Measurements from ENCODE around the gene WNT4.

The WNT4 gene

GRCh38 chr1:22163137-22163536, 20.2 kb upstream of the WNT4 start:
- DNase-seq = peak; percentile 65

- no peak for DNase-seq
Observed at GRCh38 chr1:22159891-22160290, 17.0 kb upstream of the WNT4 start.

GRCh38 chr1:22158654-22159053, 15.8 kb upstream of the WNT4 start:
- DNase-seq = no peak

DNA sequence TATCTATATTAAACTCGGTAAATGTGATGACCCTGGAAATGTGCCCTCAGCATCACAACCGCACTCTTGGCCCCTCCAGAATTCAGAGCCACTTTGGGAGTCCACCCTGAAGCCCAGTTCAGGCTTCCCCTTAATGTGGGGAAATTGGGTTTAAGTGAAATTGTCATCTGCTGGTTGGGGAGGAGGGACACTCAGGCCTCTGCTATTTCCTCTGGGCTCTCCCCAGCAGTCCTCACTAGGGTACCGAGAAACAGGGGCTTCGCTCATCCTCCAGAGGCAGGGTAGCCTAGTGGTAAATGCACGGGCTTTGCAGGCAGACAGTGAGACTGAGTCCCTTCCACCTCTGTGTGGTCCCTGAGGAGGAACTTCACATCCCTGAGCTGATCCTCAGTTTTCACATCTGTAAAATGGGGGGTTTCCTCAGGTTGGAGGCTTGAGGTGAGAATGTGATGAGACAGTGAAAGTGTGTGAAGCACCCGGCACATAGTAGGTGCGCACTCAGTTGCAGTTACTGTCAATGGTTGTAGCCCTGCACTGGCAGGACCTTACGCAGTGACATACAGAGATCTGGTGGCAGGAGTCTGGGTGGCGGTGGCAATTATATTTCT, 14.6 kb upstream of the WNT4 start:
- DNase-seq = no peak

DNA sequence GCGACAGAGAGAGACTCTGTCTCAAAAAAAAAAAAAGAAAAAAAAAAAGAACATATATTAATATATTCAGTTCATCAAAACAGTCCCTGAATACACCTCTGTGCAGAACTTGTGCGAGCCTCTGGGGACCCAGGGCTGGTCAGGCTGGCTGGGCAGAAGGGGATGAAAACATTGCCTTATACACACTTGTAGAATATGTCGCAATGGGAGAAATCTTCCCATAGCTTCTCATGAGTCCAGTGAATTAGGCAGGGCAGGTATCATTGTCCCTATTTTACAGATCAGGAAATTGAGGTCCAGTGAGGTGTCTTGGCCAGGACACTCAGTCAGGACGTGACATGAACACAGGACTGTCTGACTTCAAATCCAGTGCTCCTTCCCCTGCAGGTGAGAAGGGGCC, 12.6 kb upstream of the WNT4 start:
- no peak for DNase-seq

GRCh38 chr1:22154626-22155025, 11.7 kb upstream of the WNT4 start:
- no peak for DNase-seq

DNA sequence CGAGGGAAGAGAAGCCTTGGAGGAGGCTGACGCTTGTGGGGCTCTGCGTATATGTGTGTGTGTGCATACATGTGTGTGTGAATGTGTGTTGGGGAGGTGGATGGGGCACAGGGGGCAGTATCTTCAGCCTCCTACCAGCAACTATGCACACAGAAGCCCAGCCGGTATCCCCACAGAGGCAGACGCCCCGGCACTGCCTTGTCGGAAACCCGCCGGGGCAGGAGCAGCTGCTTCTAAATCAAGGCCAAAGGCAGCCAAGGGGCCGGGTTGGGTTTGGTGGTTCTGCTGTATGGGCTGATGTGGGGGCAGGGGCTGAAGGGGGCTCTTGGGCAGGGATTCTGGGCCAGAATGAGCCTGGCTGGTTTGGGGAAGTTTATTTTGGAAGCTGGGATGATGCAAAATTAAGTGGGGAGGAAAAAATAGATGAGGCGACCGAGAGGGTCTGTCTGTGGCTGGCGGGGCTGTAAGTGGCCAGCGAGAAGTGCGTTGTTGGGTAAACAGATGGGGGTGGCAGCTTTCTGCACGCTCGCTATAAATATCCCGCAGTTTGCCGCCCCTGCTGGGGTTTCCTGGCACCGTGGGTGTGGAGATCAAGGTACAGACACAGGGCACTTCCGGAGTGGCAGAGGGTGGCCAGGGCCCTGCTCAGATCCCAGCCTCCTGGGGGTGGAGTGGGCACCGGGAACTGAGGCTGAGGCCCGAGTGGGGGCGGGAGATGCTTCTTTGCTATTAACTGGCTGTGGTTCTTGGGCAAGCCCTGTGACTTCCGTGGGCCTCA, 11.0 kb upstream of the WNT4 start:
- no peak for DNase-seq

- no peak for DNase-seq
Observed at GRCh38 chr1:22150923-22151322, 8.0 kb upstream of the WNT4 start.

- peak; percentile 52 for DNase-seq
Observed at GRCh38 chr1:22142315-22143064, 407 bp downstream of the WNT4 start.

DNA sequence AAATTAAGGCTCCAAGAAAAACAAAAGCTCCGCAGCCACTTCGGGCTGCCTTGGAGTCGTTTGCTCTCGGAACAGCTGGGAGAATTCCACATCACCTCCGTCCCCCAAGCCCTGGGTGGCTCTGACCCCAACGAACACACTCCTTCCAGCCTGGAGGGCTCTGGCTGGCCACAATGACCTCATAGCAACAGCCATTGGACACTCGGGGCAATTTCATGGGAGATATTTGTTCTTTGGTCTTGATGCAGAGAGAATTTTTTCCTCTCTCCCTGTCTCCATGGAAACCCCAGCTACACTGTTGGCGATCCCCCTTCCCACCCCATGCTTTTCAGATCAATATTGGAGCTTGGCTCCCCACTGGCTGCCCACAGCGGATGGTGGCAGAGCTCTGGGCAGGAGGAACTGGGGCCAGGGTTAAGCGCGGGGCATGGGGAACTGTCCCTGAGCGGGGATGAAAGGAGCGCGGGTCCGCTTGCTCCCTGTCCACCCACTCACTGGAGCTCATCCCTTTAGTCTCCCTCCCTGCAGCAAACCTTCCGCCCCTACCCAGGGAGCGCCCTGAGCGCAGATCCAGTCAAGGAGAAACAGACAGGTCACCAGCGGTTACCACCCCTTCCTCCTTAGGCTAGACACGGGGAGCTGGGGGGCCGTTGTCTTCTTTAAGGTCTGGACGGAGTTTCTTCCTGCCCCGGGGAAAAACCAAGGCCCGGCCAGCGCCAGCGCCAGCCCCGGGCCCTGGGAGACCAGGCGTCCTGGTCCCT, 1.2 kb downstream of the WNT4 start:
- DNase-seq = no peak

DNA sequence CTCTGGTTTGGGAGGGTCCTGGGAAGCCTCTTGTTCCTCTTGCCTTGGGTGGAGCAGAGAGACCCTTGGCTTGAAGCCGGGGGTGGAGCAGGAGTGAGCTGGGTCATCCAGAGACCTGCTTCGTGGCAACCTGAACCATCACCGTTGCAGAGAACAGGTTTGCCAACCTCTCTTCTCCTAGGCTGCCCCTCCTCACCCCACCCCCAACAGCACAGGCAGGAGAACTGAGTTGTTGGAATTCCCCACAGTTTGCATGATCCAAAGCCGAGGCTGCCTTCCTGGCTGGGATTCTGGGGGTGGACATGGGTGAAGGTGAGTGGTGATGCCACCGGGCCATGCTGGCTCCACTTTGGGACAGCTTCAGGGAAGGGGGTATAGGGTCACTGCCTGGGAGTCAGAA, 2.2 kb downstream of the WNT4 start:
- DNase-seq = no peak

- DNase-seq = no peak
Observed at GRCh38 chr1:22139817-22140216, 3.1 kb downstream of the WNT4 start.

DNA sequence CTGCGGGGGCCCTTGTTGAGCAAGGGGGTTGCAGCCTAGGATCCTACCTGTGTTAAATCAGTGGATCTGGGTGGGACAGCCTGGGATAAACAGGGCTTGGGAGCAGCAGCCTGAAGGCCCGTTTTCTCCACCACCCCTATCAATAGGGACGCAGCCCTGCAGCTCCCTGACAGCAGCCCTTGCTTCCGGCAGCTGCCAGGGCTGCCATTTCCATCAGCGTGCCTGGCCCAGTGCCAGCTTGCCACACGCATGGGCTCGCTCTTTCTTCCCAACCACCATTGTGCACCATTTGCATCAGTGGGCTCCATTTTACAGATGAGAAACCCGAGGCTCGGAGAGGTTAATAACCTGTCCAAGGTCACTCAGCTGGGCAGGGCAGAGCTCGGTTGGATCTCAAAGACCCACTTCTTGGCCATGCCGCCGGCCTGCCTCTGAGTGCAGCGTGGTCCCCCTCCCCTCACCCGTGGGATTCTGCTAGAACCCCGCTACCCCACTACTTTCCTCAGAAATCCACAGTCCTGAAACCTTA, 3.8 kb downstream of the WNT4 start:
- no peak for DNase-seq

GRCh38 chr1:22137004-22137720, 5.7 kb downstream of the WNT4 start:
- DNase-seq = no peak

DNA sequence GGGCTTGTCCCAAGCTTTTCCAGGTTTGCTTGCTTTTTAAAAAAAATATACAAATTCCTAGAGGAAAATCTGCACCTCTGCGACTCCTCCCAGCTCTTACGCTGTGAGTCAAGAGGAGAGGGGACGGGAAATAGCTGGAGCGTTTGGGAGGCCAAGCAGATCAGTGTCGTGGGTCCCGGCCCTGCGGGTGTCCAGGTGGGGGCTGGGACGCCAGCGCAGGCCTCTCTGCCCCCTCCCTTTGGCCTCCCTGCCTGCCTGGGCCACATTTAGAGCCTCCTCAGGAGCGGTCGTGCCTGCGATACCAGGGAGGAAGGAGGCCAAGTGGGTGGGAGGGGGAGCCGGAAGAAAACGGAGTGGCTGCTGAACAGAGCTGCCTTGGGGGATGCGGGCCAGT, 9.0 kb downstream of the WNT4 start:
- no peak for DNase-seq

DNA sequence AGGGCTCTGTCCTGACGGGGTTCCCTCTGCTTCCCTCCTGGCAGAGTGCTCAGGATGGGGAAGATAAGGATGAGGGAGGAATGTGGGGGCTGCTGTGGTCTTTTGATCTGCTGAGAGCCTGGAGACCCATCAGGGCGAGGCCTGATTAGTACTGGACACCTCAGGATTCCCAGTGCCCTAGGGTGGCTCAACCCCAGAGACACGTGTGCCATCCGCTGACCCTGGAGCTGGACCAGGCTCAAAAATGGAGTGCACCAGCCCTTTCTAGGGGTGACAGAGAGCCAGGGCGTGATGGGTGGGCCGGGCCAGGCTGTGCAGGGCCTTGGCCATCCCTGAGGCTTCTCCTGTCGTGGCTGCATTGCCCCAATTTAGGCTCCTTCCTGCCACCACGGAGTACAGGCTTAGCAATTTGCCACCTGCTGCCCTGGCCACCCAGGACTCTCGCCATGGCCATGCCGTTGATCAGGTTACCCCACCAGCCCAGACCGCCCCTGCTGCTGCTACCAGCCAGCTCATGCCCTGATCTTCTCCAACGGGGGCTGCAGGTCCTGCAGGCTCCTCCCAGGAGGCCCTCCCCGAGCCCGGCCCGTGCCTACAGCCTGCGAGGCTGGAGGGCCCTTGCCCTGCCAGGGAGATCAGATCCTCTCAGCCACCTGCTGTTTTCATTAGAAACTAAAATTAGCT, 9.5 kb downstream of the WNT4 start:
- no peak for DNase-seq

DNA sequence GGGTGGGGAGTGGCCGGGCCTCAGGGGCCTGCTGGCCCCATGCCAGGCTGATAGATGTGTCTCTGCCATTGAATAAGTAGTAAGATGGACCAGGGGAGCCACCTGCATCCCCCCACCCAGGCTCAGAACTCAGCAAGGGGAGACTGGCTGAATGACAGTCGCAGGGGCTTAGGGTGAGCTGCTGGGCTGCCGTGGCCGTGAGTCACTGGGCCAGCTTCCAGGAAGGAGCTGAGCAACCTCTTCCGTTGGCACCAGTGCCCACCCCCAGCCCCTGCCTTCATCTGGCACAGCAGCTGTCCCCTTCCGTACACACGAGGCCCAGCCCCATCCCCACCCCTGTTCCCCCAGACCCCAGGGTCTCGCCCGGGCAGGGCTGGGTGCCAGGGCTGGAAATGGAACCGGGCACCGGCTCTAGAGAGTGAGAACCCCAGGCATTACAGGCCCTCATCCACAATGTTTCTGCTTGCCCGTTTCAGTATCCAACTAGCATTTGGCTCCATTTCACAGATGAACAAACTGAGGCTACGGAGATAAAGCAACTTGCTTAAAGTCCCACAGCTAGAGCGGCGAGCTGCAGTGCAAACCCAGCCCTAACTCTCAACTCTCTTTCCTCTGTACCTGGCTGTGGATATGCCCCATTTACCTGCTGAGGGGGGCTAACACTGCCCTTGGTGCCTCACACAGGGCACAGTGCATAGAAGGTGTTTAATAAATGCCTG, 10.2 kb downstream of the WNT4 start:
- no peak for DNase-seq

DNA sequence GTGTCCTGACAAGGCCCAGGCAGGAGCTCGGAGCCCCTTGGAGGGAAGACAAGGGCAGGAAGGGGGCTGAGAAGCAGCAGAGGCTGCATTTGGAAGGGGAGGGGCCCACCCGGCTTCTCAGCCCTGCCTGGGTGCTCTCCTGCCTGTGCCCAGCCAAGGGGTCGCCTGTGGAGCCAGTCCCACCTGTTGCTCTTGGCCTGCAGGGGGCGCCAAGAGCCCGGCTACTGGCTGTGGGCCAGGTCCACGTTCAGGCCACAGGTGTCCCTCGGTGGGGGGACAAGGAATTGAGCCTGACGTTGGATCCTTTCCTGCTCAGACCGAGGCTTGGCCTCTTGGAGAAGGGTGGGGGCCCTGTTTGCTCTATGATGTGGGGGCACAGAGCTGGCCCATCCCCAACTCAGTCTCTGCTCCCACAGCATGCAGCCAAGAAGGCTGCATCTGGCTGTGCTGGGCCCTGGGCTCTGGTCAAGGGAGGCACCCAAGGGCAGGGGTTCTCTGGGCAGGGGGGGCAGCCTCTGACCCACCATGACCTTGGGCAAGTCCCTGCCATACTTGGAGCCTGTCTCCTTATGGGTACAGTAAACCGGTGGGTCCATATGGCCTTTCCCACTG, 10.9 kb downstream of the WNT4 start:
- peak; percentile 70 for DNase-seq

- DNase-seq = no peak
Observed at GRCh38 chr1:22131062-22131461, 11.8 kb downstream of the WNT4 start.

DNA sequence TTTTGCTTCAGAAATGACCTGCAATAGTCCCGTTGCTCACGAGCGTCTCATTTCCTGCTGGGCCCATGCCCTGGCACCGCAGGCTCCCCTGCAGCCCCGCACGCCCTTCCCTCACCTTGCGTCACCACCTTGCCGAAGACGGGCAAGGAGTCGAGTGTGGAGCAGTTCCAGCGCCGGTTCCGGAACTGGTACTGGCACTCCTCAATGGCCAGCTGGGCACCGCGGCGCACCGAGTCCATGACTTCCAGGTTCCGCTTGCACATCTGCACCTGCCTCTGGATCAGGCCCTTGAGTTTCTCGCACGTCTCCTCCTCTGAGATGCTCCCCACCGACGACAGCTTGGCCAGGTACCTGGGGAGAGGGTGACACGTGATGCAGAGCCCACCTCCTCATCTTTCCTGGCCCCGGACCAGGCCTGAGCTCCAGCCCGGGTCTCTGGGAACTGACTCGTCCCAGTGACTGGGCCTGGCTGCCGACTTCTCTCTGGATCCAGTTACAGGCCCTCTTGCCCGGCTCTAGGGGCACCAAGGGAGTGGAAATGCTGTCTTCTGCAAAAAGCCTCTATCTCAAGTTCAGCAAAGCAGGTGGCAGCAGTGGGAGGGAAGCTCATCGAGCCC, 13.3 kb downstream of the WNT4 start:
- DNase-seq = no peak
